GM21723 (cell line): Measurements from ENCODE around the gene DENND10.
"Not testable (repeated sequence)": the region's sequence is repeated elsewhere in the genome, so short reads cannot be mapped to it uniquely, and the experiment has no call there.

Experiments
- ATAC-seq: cut with Tn5 transposase; IDR thresholded peaks from one replicate; pipeline ENCODE4 v1.9.1; 2021; ENCODE audit warnings: mild to moderate bottlenecking, moderate library complexity; ENCODE audit not compliant: unreplicated experiment

DENND10 gene

DNA sequence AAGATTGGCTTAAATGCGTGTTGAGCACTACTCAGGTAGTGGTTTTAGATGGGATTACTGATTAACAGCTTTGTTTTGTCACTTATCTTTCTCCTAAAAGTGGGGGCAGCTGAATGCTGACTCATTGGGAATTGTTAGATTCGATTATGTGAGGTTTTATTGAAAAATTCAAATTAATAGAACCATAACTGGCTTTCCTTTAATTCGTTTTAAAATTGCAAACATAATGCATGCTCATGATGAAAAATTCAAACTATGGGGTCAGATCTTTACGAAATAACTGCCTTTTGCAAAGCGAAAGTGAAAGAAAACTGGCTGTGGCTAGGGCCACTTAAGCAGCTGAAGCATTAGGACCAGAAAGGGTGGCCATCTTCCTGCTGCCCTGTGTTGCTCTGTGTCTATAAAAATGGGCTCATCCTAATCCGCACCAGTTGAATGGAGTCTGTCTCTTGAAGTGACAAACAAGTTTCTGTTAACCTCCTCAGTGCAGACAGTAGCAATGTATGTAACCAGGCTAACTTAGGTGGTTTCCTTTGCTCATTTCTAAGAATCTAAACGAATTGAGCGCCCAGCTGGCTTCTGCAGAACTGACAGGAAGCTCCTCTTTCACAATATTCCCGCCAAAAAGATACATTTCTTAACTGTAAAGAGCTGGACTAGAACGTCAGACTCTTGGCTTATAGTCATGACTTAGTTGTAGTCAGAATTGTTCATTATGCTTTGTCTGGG lies 27.8 kb downstream of the DENND10 start:
- peak; percentile 73 for ATAC-seq

GRCh38 chr10:119132521-119133345 lies 28.8 kb downstream of the DENND10 start:
- no peak for ATAC-seq

GRCh38 chr10:119133949-119134348 lies 30.0 kb downstream of the DENND10 start:
- ATAC-seq, result no peak

GRCh38 chr10:119135513-119135881 lies 31.6 kb downstream of the DENND10 start:
- ATAC-seq, result no peak

DNA sequence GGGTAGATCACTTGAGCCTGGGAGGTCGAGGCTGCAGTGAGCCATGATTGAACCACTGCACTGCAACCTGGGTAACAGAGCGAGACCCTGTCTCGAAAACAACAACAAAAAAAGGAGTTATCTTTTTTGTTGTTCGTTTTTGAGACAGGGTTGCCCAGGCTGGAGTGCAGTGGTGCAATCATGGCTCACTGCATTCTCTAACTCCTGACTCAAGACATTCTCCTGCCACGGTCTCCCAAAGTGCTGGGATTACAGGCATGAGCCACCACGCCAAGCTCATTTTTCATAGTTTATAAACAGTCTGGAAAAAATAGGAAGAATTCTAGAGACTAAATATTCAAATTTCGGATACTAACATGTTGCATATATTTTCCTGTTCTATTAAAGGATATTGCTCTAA lies 32.2 kb downstream of the DENND10 start:
- ATAC-seq, result no peak

DNA sequence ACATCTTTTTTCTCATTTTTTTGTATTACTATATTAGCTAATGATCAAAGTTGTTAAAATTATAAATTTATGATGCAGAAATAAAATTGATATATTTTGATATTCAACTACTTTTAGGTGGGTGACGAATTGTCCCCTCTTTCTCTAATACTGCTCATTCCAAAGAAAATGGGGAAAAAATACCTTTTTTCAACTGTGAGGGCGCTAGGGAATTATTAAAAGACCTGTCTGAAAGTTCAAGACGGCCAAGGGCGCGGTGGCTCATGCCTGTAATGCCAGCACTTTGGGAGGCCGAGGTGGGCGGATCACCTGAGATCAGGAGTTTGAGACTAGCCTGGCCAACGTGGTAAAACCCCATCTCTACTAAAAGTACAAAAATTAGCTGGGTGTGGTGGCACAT lies 34.0 kb downstream of the DENND10 start:
- ATAC-seq, result not testable (repeated sequence)

- ATAC-seq, result no peak
Measured at GRCh38 chr10:119138346-119139306, 34.7 kb downstream of the DENND10 start.

- peak; percentile 59 for ATAC-seq
Measured at GRCh38 chr10:119139464-119140067, 35.7 kb downstream of the DENND10 start.

GRCh38 chr10:119140603-119141245 lies 36.8 kb downstream of the DENND10 start:
- ATAC-seq, result no peak

GRCh38 chr10:119143657-119144056 lies 39.7 kb downstream of the DENND10 start:
- ATAC-seq, result no peak

DNA sequence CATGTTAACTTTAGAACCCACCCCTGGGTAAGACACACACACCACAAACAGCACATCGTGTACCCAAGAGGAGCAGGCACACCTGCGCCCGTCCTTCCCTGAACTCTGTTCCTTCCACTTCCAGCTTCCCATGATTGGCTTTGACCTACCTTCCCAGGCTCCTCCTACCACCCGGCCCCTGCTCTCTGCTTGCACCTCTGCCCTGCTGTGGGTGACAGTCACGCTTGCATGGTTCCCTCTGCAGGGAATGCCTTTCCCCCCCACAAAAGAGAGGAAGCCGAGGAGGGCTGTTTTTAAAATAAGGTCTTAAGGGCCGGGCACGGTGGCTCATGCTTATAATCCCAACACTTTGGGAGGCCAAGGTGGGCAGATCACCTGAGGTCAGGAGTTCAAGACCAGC lies 45.2 kb downstream of the DENND10 start:
- no peak for ATAC-seq

GRCh38 chr10:119149729-119150128 lies 45.8 kb downstream of the DENND10 start:
- no peak for ATAC-seq

GRCh38 chr10:119151601-119152000 lies 47.7 kb downstream of the DENND10 start:
- not testable (repeated sequence) for ATAC-seq

- no peak for ATAC-seq
Measured at GRCh38 chr10:119153041-119153440, 49.1 kb downstream of the DENND10 start.

DNA sequence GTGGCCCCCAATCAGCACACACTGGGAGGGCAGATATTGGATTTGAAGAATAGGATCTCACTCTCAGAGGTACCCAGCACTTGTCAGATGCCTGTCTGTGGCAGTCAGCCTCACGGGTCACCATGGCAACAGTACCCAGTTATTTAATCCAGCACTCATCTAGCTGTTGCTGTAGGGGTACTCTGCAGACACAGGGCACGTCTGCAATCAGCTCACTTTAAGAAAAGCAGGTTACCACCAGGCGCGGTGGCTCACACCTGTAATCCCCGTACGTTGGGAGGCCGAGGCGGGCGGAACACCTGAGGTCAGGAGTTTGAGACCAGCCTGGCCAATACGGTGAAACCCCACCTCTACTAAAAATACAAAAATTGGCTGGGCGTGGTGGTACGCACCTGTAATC lies 49.7 kb downstream of the DENND10 start:
- no peak for ATAC-seq

DNA sequence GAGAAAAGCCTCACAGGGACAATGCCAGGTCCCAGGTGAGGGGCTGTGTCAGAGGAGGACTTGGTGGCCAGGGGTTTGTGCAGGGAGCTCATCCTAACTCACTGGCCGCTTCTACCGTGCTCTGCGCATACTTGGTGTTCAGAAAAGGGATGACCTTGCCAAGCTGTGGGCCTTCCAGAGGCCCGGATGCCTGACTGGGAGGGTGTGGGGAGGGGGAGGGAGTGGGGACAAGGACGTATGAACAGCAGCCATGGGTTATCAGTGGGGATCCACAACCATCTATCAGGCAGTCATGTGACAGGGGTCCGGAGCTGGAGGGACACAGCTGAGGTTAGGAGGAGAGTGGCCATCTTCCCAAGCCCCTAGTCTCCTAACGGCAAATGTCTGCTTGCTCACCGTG lies 55.4 kb downstream of the DENND10 start:
- ATAC-seq, result no peak

DNA sequence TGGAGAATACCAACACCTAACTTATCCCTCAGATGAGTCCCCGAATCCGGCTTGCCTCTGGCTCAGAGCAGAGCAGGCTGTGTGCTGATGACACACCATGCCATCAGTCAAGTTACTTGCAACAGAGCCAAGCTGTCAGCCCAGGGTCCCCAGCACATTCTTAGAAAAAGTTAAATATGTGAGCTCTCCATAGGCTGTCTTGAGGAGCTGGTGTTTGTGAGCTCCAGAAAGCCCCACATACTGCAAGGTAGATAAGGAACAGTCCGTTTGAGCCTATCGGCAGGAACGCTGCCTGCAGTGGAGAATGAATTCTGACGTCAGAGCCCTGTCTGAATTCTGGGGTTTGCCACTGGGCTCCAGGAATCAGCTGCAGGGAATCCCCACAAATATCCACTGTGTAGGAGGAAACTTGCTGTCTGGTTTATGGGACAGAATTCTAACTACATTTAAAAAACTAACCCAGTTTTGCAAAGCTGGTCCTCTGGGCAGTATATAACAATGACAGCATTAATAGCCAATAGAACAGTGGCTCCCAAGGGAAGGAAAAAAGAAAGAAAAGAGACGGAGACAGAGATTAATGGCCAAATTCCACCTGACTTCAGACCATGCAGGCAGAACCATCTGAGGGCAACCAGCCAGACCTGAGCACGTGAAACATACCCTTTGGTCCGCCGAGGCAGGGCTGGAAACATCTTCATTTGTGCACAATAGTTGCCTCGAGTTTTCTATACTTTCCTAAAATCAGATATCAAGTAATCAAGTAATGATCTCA lies 58.0 kb downstream of the DENND10 start:
- ATAC-seq, result no peak

DNA sequence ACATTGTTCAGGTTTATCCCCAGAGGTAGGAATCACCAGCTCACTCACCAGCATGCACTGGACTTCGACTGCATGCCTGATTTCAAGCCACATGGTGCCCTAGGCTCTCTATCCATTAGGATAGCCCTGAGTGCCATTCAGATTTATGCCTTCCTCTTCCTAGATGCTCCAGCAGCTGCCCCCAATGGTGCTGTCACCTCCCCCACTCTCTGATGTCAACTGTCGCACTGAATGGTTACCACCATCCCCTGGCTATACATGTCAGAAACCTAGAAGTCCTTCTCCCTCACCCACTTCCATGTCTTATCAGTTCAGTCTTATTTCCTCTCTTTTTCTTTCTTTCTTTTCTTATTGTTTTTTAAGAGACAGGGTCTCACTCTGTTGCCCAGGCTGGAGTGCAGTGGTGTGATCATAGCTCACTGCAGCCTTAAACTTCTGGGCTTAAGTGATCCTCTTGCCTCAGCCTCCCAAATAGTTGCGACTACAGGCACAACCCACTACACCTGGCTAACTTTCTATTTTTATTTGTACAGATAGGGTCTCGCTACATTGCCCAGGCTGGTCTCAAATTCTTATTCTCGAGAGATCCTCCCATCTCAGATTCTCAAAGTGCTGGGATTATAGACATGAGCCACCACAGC lies 58.7 kb downstream of the DENND10 start:
- ATAC-seq, result no peak
